ENCODE results near the gene IZUMO4. TPM values are rescaled to one million over a fixed set of nuclear protein-coding genes. Genes with fewer than 3 reads are reported as not detected.
A peak's percentile ranks its signal among the peaks of the same experiment; 100 is the strongest.

Gene IZUMO4
- total RNA-seq, 6 donors from 2014 or later, result 0.59 to 61.8 (median 6.4) TPM

DNA sequence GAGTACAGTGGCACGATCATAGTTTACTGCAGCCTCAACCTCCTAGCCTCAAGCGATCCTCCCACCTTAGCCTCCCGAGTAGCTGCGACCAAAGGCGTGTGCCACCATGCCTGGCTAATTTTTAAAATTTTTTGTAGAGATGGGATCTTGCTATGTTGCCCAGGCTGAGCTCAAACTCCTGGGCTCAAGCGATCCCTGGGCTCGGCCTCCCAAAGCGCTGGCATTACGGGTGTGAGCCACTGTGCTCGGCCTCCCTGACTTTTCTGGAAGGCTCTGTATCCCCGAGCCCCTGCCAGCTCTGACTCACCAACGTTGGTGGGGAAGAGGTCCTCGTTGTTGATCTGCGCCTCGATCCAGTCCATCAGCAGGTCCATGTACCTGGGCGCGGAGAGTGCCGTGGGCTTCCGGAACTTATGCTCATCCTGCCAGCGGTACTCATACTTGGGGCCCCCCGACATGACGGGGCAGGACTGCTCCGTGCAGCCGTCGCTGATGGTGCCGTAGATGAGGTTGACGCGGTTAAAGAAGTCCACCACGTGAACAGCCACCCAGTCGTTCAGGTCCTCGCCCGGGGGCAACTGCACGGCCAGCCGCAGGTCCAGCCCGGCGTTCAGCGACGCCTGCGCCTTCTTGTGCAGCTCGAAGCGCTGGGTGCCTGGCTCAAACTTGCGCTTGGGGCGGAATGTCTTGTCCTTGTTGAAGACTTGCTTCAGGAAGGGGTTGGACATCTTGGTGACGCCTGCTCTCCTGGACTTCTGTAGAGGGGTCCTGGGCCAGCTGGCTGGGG, 18.7 kb upstream of the IZUMO4 start:
- Histone ChIP-seq H3K27me3 (no peaks in the 10 kb centered on the region), H3K4me1 (peaks cover 13 to 32% (median 24%) of the 10 kb centered on the region in 4 donors), H3K36me3 (peaks cover 27 to 93% (median 72%) of the 10 kb centered on the region in 4 donors), H3K9me3 (no peaks in the 10 kb centered on the region), H3K4me3 (no peak overlapping the region), H3K27ac (no peak overlapping the region)
- DNase-seq (peak in 1 of 2 donors; percentile 75), ATAC-seq (ENCODE audit: low FRiP score in 2 of 2) (no peak)
- 98 to 99% methylated on average over 21 to 44 of the region's 44 CpGs for WGBS, 2 donors
- TF ChIP-seq, protein P1, sequence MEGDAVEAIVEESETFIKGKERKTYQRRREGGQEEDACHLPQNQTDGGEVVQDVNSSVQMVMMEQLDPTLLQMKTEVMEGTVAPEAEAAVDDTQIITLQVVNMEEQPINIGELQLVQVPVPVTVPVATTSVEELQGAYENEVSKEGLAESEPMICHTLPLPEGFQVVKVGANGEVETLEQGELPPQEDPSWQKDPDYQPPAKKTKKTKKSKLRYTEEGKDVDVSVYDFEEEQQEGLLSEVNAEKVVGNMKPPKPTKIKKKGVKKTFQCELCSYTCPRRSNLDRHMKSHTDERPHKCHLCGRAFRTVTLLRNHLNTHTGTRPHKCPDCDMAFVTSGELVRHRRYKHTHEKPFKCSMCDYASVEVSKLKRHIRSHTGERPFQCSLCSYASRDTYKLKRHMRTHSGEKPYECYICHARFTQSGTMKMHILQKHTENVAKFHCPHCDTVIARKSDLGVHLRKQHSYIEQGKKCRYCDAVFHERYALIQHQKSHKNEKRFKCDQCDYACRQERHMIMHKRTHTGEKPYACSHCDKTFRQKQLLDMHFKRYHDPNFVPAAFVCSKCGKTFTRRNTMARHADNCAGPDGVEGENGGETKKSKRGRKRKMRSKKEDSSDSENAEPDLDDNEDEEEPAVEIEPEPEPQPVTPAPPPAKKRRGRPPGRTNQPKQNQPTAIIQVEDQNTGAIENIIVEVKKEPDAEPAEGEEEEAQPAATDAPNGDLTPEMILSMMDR (IDR thresholded peaks at IDR 0.05), result no peak
- no peak for TF ChIP-seq POLR2AphosphoS5 (IDR thresholded peaks at IDR 0.05)
- no peak for TF ChIP-seq POLR2A (IDR thresholded peaks at IDR 0.05)
- no peak for TF ChIP-seq EP300 (IDR thresholded peaks at IDR 0.05)

DNA sequence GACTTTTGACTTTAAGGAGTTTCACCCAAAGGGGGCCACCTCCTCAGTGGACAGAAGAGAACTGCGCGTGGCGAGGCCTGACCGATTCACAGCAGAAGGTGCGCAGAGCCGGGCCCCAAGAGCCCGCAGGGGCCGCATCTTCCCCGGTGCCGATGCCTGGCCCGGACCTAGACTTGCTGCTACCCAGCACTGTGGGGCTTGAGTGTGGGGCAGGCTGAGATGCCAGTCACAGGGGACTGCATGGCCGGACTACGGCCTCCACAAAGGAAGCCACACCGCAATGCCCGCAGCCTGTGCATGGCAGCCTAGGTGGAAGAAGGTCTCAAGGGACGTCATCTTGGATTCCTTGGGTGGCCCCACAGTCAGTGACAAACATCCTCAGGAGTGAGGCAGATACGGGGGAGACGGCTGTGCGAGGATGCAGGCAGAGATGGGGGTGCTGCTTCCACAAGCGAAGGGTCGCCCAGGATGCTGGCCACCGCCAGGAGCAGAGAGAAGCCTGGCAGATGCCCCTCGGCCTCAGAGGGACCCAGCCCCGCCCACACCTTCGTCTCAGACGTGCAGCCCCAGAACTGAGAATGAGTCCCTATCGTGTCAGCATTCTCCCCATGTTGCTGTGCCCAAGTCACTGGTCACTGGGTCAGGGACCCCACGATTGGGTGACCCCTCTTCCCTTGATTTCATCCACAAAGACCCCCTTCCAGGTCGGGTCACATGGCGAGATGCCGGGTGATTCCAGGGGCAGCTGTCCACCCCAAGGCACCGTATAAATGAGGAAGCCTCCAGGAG, 17.4 kb upstream of the IZUMO4 start:
- no peak overlapping the region for H3K4me3 ChIP-seq
- no peaks in the 10 kb centered on the region for H3K27me3 ChIP-seq
- peaks cover 26 to 94% (median 68%) of the 10 kb centered on the region in 4 donors for H3K36me3 ChIP-seq
- no peak for TF ChIP-seq POLR2A (IDR thresholded peaks at IDR 0.05)
- TF ChIP-seq, protein P1 (IDR thresholded peaks at IDR 0.05), result no peak
- TF ChIP-seq EP300 (IDR thresholded peaks at IDR 0.05), result no peak
- TF ChIP-seq POLR2AphosphoS5 (IDR thresholded peaks at IDR 0.05), result no peak
- ATAC-seq (ENCODE audit: low FRiP score in 2 of 2), result no peak
- H3K9me3 ChIP-seq, result no peaks in the 10 kb centered on the region
- peaks cover 20 to 43% (median 22%) of the 10 kb centered on the region in 4 donors for H3K4me1 ChIP-seq
- DNase-seq, result peak in 1 of 2 donors; percentile 65
- H3K27ac ChIP-seq, result no peak overlapping the region
- 89 to 95% methylated on average over 17 to 32 of the region's 32 CpGs for WGBS, 2 donors

DNA sequence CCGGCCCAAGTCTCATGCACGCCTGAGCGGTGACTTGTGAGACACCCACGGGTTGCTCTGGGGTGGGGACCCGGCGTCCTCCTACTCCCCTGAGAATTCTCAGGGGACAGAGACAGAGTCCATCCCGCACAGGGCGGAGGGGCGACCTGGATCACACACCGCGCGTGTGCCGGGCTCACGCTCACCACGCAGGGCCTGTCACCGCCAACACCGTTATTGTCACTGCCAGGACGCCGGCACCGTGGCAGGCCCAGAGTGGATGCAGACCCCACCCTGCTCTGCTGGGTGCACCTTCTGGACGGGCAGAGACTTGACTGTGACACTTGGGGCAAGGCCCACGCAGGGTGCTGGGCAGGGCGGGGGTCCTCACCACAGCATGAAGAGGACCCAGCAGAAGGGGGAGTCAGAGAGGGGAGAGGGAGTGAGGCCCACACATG, 16.8 kb upstream of the IZUMO4 start:
- Histone ChIP-seq H3K9me3 (no peaks in the 10 kb centered on the region), H3K27ac (peak overlapping the region in 1 of 4 donors; percentile 96), H3K4me3 (no peak overlapping the region), H3K36me3 (peaks cover 26 to 94% (median 66%) of the 10 kb centered on the region in 4 donors), H3K27me3 (no peaks in the 10 kb centered on the region), H3K4me1 (peaks cover 22 to 49% (median 26%) of the 10 kb centered on the region in 4 donors)
- TF ChIP-seq, protein P1 (IDR thresholded peaks at IDR 0.05), result no peak
- no peak for TF ChIP-seq POLR2A (IDR thresholded peaks at IDR 0.05)
- TF ChIP-seq EP300 (IDR thresholded peaks at IDR 0.05), result no peak
- TF ChIP-seq POLR2AphosphoS5 (IDR thresholded peaks at IDR 0.05), result no peak
- ATAC-seq (ENCODE audit: low FRiP score in 2 of 2) (no peak), DNase-seq (peak in 1 of 2 donors; percentile 72)
- WGBS, 2 donors, result 95 to 100% methylated on average over 1 to 18 of the region's 23 CpGs

- TF ChIP-seq EP300 (IDR thresholded peaks at IDR 0.05), result no peak
- TF ChIP-seq POLR2A (IDR thresholded peaks at IDR 0.05), result no peak
- TF ChIP-seq POLR2AphosphoS5 (IDR thresholded peaks at IDR 0.05), result no peak
- TF ChIP-seq, protein P1 (IDR thresholded peaks at IDR 0.05), result no peak
- no peak for ATAC-seq (ENCODE audit: low FRiP score in 2 of 2)
- DNase-seq, result peak; percentile 20 to 58
- 83 to 85% methylated on average over 23 of the region's 23 CpGs for WGBS, 2 donors
- Histone ChIP-seq H3K27me3 (no peaks in the 10 kb centered on the region), H3K4me3 (no peak overlapping the region), H3K9me3 (no peaks in the 10 kb centered on the region), H3K36me3 (peaks cover 26 to 90% (median 61%) of the 10 kb centered on the region in 4 donors), H3K27ac (peak overlapping the region in 3 of 4 donors; percentile 85 to 96 (median 89)), H3K4me1 (peaks cover 22 to 54% (median 31%) of the 10 kb centered on the region in 4 donors)
Observed at GRCh38 chr19:2080336-2080988, 16.3 kb upstream of the IZUMO4 start.
